Right lobe of liver (tissue), 4 donors: ENCODE measurements around the gene KIF26A.

Experiments used
- POLR2A ChIP-seq: fragments of 450-650 bp; IDR thresholded peaks from one replicate; pipeline ENCODE4 v1.6.1; 2017; ENCODE audit warnings: antibody characterized with exemption, mild to moderate bottlenecking
- TF ChIP-seq, protein P1 (sequence below), 4 donors: fragments of 200-600 bp in 3 of 4; fragments of 450-650 bp in 1 of 4; IDR thresholded peaks; one replicate each; pipeline versions ENCODE4 v1.5.1 to v1.8.0; 2016 to 2022; ENCODE audit warnings: antibody characterized with exemption in 4 of 4, mild to moderate bottlenecking in 2 of 4
- donor health status: DM: no; HTN: no; CAD: no.
- donor health status: DM: no; HTN: no; CAD: no.
- donor health status: DM: no; HTN: yes; CAD: no.

- TF ChIP-seq, protein P1, sequence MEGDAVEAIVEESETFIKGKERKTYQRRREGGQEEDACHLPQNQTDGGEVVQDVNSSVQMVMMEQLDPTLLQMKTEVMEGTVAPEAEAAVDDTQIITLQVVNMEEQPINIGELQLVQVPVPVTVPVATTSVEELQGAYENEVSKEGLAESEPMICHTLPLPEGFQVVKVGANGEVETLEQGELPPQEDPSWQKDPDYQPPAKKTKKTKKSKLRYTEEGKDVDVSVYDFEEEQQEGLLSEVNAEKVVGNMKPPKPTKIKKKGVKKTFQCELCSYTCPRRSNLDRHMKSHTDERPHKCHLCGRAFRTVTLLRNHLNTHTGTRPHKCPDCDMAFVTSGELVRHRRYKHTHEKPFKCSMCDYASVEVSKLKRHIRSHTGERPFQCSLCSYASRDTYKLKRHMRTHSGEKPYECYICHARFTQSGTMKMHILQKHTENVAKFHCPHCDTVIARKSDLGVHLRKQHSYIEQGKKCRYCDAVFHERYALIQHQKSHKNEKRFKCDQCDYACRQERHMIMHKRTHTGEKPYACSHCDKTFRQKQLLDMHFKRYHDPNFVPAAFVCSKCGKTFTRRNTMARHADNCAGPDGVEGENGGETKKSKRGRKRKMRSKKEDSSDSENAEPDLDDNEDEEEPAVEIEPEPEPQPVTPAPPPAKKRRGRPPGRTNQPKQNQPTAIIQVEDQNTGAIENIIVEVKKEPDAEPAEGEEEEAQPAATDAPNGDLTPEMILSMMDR (IDR thresholded peaks at IDR 0.05): no peak
- TF ChIP-seq POLR2A: no peak
Measured at GRCh38 chr14:104103446-104104075, 34.8 kb upstream of the KIF26A start.
